Inferior parietal cortex (tissue), 1 donor: ENCODE data around the gene DDR2.

Source experiments
- DNase-seq: peaks from one replicate; pipeline ENCODE4 v3.0.0-alpha.2; 2016; ENCODE audit errors: extremely low spot score

The DDR2 gene

GRCh38 chr1:162629651-162630050 lies 2.6 kb upstream of the DDR2 start:
- DNase-seq, result no peak

- no peak for DNase-seq
These were observed 595 bp upstream of the DDR2 start for GRCh38 chr1:162631546-162632191.

GRCh38 chr1:162632698-162633080 lies 425 bp downstream of the DDR2 start:
- DNase-seq, result no peak

GRCh38 chr1:162633081-162633762 lies 958 bp downstream of the DDR2 start:
- DNase-seq, result no peak

GRCh38 chr1:162635418-162635817 lies 3.2 kb downstream of the DDR2 start:
- DNase-seq, result no peak

GRCh38 chr1:162639718-162640117 lies 7.5 kb downstream of the DDR2 start:
- DNase-seq, result no peak

- no peak for DNase-seq
These were observed 8.8 kb downstream of the DDR2 start for GRCh38 chr1:162641114-162641513.

- no peak for DNase-seq
These were observed 12.7 kb downstream of the DDR2 start for GRCh38 chr1:162644986-162645314.

- no peak for DNase-seq
These were observed 13.4 kb downstream of the DDR2 start for GRCh38 chr1:162645666-162646065.

GRCh38 chr1:162649583-162649982 lies 17.3 kb downstream of the DDR2 start:
- DNase-seq, result no peak

- DNase-seq, result no peak
These were observed 22.8 kb downstream of the DDR2 start for GRCh38 chr1:162654915-162655620.

- DNase-seq, result no peak
These were observed 24.0 kb downstream of the DDR2 start for GRCh38 chr1:162656266-162656665.

GRCh38 chr1:162660574-162660973 lies 28.3 kb downstream of the DDR2 start:
- DNase-seq, result no peak

GRCh38 chr1:162661336-162661735 lies 29.1 kb downstream of the DDR2 start:
- no peak for DNase-seq

GRCh38 chr1:162662013-162662412 lies 29.7 kb downstream of the DDR2 start:
- no peak for DNase-seq

GRCh38 chr1:162663086-162663485 lies 30.8 kb downstream of the DDR2 start:
- no peak for DNase-seq

- no peak for DNase-seq
These were observed 31.4 kb downstream of the DDR2 start for GRCh38 chr1:162663589-162664106.

- no peak for DNase-seq
These were observed 33.9 kb downstream of the DDR2 start for GRCh38 chr1:162666006-162666645.

- DNase-seq, result no peak
These were observed 35.3 kb downstream of the DDR2 start for GRCh38 chr1:162667381-162668080.

GRCh38 chr1:162670928-162671663 lies 38.8 kb downstream of the DDR2 start:
- DNase-seq, result no peak
